SK-N-SH treated with all-trans-retinoic acid at 6 μM for 48 hours (cell line): ENCODE results near the gene ATP6V0E1.

Source experiments
- ARNTL ChIP-seq: fragments of 450-650 bp; formaldehyde crosslinking; IDR thresholded peaks from 2 replicates; pipeline ENCODE4 v1.5.0; 2020; ENCODE audit warnings: low read depth, mild to moderate bottlenecking, moderate library complexity, borderline replicate concordance
- BACH2 ChIP-seq: fragments of 250-450 bp; sonication (Bioruptor Pico); IDR thresholded peaks from 2 replicates; pipeline ENCODE4 v1.9.0; 2021; ENCODE audit warnings: mild to moderate bottlenecking, borderline replicate concordance
- CREB5 ChIP-seq: fragments of 250-450 bp; sonication (Bioruptor Pico); IDR thresholded peaks from 2 replicates; pipeline ENCODE4 v1.5.1; 2020; ENCODE audit warnings: low read depth, mild to moderate bottlenecking, moderate library complexity
- ESRRG ChIP-seq: fragments of 250-450 bp; sonication (Bioruptor Pico); IDR thresholded peaks from 2 replicates; pipeline ENCODE4 v1.6.1; 2021; ENCODE audit warnings: mild to moderate bottlenecking
- ISL1 ChIP-seq: fragments of 250-450 bp; sonication (Bioruptor Pico); IDR thresholded peaks from 2 replicates; pipeline ENCODE4 v2.1.2; 2022; ENCODE audit warnings: mild to moderate bottlenecking, moderate library complexity
- OSR1 ChIP-seq: fragments of 250-450 bp; sonication (Bioruptor Pico); IDR thresholded peaks from 2 replicates; pipeline ENCODE4 v1.8.0; 2022; ENCODE audit warnings: moderate library complexity, mild to moderate bottlenecking, inconsistent platforms
- RARB ChIP-seq: fragments of 250-450 bp; sonication (Bioruptor Pico); IDR thresholded peaks from 2 replicates; pipeline ENCODE4 v1.8.0; 2021; ENCODE audit warnings: mild to moderate bottlenecking, moderate library complexity
- TCF4 ChIP-seq: fragments of 250-450 bp; sonication (Bioruptor Pico); IDR thresholded peaks from 2 replicates; pipeline ENCODE4 v1.8.0; 2021; ENCODE audit warnings: mild to moderate bottlenecking, moderate library complexity, borderline replicate concordance
- TOX ChIP-seq: fragments of 250-450 bp; sonication (Bioruptor Pico); IDR thresholded peaks from 2 replicates; pipeline ENCODE4 v1.8.0; 2021; ENCODE audit warnings: mild to moderate bottlenecking, moderate library complexity, borderline replicate concordance
- TSHZ2 ChIP-seq: fragments of 250-450 bp; sonication (Bioruptor Pico); IDR thresholded peaks from 2 replicates; pipeline ENCODE4 v1.5.0; 2020; ENCODE audit warnings: mild to moderate bottlenecking, moderate library complexity
- ZC3H10 ChIP-seq: fragments of 250-450 bp; sonication (Bioruptor Pico); IDR thresholded peaks from 2 replicates; pipeline ENCODE4 v1.5.1; 2021; ENCODE audit warnings: mild to moderate bottlenecking, moderate library complexity
- ZFP3 ChIP-seq: fragments of 250-450 bp; sonication (Bioruptor Pico); IDR thresholded peaks from 2 replicates; pipeline ENCODE4 v1.5.0; 2020; ENCODE audit warnings: mild to moderate bottlenecking, moderate library complexity
- ZNF565 ChIP-seq: fragments of 450-650 bp; formaldehyde crosslinking; conservative IDR thresholded peaks from 2 replicates; pipeline ENCODE4 v1.5.0; 2020; ENCODE audit warnings: low read depth, mild to moderate bottlenecking, moderate library complexity

DNA sequence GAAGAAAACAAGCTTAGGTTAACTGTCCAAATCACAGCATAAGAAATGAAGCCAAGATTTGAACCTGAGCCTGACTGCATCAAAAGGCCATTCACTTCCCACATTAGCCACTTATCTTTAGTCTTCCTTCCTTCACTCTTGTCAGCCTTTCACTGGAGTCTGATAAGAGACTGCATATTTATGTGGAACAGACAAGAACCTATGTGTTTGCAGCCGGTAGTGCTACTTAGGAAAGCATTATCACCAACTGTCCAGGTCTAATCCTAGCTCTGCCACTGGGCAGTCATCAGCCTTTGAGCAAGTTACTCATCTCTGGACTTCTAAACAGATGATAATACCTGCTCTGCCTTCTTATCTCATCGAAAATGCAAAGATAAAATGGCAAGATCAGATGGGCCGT is 12.1 kb upstream of the ATP6V0E1 start:
- TF ChIP-seq ZFP3 (CRISPR knock-in tag) (no peak), TSHZ2 (CRISPR knock-in tag) (no peak), CREB5 (no peak), ISL1 (no peak), ARNTL (CRISPR knock-in tag) (no peak), BACH2 (CRISPR knock-in tag) (no peak), TOX (CRISPR knock-in tag) (no peak), TCF4 (no peak), RARB (CRISPR knock-in tag) (no peak), OSR1 (CRISPR knock-in tag) (no peak), ZNF565 (CRISPR knock-in tag) (no peak), ESRRG (CRISPR knock-in tag) (no peak), ZC3H10 (CRISPR knock-in tag) (no peak)
